HG02884 (cell line): ENCODE data around the gene SDF4.
A peak's percentile ranks its signal among the peaks of the same experiment; 100 is the strongest.

Experiments
- ATAC-seq: cut with Tn5 transposase; IDR thresholded peaks from one replicate; pipeline ENCODE4 v1.9.1; 2021; ENCODE audit warnings: mild to moderate bottlenecking, moderate library complexity; ENCODE audit not compliant: unreplicated experiment

SDF4 gene, protein sequence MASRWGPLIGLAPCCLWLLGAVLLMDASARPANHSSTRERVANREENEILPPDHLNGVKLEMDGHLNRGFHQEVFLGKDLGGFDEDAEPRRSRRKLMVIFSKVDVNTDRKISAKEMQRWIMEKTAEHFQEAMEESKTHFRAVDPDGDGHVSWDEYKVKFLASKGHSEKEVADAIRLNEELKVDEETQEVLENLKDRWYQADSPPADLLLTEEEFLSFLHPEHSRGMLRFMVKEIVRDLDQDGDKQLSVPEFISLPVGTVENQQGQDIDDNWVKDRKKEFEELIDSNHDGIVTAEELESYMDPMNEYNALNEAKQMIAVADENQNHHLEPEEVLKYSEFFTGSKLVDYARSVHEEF

DNA sequence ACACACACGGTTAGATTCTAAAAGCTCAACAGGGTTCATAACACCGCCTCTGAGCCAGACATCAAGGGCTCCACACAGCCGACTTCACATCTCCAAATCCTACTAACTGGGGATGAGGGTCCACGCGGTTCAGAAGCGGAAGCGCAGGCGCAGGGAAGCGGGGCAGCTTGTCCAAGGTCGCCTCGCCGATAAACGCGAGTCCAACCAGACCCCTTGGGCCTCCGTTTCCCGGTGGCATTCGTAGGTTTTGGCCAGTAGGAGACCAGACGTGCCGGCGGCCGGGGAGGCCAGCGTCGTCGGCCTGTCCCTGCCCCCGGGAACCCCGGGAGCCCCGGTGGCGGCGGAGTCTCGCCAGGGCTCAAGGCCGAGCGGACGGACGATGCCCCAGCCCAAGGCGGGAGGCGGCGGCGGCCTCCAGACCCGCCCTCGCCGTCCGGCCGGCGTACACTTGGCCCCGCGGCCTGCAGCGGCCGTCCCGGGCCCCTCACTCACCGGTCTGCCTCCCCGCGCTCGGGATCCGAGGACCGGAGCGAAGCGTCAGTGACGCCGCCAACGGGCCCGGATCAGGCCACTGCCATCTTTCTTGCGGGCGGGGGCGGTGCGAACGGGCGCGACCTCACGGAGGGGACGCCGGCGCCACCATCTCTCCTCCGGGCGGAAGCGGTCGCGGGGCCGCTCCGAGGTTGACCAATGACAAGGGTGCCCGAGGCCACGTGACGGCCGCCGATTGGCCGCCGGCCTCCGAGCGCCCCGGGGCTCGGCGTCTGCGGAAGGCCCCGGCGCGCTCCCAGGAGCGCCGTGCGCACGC lies at the start of gene SDF4:
TSS of gene SDF4 (minus strand) at position 602 of the 808 bp plus-strand sequence. CDS start 3,229 bp downstream, outside the sequence.
- ATAC-seq, result peak; percentile 88

GRCh38 chr1:1280782-1281481 lies 49.1 kb upstream of the SDF4 start:
- no peak for ATAC-seq

GRCh38 chr1:1279028-1279427 lies 47.2 kb upstream of the SDF4 start:
- no peak for ATAC-seq

DNA sequence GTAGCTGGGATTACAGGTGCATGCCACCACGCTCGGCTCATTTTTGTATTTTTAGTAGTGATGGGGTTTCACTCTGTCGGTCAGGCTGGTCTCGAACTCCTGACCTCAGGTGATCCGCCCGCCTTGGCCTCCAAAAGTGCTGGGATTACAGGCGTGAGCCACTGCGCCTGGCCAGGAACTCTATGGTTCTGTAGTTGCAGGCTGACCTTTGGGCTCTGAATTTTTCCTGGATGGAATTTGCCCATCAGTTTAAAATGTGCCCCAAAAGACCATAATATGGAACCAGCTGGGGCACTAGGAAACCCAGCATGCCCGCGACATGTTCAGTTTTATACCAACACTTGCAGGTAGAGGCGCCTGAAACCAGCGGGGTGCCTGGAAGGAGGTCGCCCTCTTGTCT lies 46.8 kb upstream of the SDF4 start:
- no peak for ATAC-seq

DNA sequence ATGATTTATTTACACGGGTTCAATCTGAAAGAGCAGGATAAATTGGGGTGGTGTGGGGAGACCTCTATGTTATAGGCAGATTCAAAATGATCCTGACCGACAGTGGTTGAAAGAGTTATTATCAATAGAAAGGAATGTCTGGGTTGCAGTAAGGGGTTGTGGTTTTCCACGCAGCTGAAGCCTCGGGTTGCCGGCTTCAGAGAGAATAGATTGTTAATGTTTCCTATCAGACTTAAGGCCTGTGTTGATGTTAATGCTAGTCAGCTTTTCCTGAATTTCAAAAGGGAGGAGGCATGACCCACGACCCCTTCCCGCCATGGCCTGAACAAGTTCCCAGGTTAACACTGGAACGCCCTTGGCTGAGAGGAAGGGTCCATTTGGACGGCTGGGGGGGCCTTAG lies 44.0 kb upstream of the SDF4 start:
- ATAC-seq, result no peak

DNA sequence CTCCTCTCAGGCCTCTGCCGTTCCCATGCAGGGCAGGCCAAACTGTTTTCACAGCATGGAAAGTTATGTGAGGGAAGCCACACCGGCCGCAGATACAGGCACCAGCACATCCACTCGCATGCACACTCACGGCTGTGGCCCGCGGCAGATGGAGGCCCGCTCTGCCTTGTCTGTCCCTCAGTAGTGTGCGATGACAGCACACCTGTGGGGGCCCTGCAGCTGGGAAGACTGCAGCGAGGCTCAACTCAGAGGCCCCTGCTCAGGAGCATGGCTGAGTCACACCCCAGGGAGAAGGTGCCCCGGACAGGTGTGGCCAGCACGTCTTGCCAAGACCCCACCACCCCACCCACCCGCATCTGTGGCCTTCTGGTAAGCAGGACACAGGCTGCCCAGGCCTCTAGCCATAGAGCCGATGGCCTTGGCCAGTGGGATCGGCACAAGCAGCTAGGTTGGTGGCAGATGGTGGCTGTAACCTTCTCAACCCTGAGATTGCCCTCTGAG lies 43.2 kb upstream of the SDF4 start:
- no peak for ATAC-seq

DNA sequence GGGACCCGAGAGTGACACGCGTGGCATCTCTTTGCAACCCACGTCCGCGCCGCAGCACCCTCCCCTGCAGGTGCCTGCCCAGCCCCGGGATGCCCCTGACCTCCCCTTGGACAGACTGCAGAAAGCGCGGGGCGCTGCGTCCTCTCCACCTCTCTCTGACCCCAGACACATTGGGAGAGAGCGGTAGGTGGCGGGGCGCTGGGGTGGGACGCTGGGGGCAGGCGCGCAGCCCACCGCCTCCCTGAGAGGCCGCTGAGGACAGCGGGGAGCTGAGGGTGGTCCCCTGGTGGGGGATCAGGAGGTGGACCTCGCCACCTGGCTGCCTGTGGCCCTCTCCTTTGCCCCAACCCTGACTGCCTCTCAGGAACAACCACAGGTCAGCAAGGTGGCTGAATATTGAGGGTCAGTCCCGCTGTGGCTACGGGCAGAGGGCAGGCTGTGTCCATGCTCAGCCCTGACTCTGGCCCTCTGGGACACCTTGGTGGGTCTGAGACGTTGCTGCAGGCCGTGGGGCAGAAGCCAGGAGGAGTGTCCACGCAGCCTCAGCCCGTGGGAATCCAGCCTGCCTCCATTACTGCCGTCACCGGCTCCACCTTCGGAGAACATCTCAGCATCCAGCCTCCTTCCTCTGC lies 42.6 kb upstream of the SDF4 start:
- ATAC-seq, result no peak

DNA sequence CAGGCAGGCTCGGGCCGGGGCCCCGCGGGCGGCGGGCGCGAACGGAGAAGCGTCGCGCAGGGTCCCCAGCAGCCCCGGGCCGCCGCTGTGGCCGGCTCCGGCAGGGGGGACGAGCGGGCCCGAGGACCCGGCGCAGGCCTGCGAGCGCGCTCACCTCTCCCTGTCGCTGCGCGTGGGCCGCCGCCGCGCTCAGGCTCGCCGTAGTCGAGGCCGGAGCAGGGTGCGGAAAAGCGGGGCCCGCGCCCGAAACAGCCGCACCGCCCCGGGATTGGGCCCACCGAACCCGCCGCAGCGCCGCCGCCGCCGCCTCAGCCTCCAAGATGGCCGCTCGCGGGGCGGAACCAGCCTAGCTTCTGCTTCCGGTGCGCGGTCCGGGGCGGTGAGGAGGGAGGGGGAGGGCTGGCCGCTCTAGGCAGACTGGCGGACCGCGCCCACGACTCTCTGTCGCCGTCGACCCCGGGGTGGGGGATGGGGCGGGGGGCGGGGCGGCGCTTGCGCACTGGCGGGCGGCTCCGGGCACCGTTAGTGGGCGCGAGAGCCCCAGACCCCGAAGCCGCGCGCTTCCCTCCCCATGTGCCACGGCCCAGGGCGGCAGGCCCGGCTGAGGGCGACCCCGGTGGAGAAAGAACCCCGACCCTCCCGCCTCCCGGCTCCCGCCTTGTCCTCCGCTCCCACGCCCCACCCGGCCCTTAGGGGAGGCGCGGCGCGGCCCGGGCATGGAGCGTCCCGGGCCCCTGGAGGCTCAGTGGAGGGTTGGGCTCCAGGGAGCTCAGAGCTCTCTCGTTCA lies 41.9 kb upstream of the SDF4 start, which contains the start of gene UBE2J2:
TSS of gene UBE2J2 (minus strand) at position 343 of the 787 bp plus-strand sequence. CDS start 5,862 bp downstream, outside the sequence.
- ATAC-seq, result peak; percentile 73

GRCh38 chr1:1273209-1273511 lies 41.4 kb upstream of the SDF4 start:
- ATAC-seq, result no peak

DNA sequence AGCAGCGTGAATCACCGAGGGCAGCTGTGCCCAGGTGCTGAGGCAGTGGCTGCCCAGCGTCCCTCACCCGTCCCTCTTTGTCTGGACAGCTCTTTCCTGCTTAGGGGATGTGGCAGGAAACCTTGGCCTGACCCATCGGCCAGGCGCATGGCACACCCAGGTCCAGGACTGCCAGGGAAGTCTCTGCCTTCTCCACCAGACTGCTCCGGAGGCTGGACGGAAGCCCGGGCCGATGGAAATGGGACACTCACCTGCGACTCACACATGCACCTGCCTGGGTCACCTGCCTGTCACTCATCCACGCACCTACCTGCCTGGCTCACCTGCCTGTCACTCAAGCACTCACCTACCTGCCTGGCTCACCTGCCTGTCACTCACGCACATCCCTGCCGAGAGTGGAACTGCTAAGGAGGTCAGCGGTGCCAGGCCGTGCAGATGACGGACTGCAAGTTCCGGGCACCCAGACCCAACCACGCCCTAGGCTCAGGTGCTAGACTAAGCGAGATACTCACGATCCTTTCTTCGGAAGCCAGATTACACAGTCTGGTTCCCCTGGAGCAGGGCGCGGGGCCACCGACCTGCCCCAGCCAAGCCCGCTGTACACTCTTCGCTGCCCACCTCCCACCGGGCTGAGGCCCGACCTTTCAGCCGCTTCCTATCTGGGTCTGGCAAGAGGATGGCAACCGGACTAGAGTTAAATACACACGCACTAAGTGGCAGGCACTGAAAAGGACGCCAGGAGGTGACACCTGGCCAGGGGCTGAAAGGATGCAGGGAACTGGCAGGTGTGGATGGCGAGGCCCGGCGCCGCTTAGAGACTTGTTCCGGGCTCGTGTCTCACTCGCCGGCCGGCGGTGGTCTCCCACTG lies 40.8 kb upstream of the SDF4 start:
- ATAC-seq, result no peak

GRCh38 chr1:1270813-1271212 lies 39.0 kb upstream of the SDF4 start:
- no peak for ATAC-seq

DNA sequence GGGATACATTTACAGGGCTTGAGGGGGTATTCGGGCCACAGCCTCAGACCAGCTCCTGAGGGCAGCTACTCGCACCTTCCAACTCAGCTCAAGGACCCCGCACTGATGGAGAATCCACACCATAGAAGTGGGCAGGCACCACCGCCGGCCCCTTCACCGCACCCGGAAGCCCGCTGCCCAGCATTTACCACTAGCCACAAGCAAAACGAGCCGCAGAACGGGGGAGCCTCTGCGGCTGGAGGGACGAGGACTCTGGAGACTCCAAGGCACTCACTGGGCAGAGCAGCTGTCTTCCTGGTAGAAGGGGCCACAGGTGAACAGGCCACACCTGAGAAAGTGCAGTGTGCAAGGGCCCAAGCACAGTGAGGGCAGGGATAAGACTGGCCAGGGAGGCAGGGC lies 36.5 kb upstream of the SDF4 start:
- ATAC-seq, result no peak

- ATAC-seq, result no peak
These were observed 35.9 kb upstream of the SDF4 start for GRCh38 chr1:1267488-1268283.

DNA sequence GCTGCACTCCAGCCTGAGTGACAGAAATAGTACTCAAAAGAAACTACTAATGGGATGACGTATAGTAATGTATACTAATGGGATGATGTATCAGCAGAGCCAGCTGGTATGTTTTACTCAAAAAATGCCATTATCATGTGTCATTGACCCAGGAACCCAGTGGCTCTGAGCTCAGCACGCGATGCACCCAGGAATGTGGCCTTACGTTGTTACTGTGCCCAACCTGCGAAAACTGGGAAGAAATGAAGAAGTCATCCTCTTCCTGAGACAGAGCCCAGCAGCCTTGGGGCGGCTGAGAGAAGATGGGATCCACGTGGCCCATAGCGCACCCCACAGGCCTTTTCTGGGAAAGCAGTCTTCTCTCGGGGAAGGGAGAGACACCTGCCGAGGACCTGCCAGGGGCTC lies 33.1 kb upstream of the SDF4 start:
- no peak for ATAC-seq

- ATAC-seq, result no peak
These were observed 32.2 kb upstream of the SDF4 start for GRCh38 chr1:1264026-1264425.

DNA sequence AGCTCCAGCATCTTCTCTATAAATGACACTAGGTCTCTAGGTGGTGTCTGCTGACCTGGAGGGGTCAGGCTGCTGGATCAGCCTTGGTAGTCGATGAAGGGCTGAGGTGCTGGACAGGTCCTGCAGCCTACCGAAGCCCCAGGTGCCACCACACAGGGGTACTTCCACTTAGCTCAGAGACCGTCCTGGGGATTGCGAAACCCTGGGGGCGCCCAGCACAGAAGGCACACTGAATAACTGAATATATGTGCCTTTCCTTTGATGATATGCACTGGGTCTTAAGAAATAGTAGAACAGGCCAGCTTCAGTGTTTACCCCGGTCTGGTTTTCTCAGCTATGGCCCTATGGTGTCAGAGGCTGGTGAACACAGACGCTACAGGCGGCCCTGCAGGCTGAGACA lies 31.0 kb upstream of the SDF4 start:
- ATAC-seq, result no peak

- ATAC-seq, result no peak
These were observed 30.3 kb upstream of the SDF4 start for GRCh38 chr1:1262071-1262470.

DNA sequence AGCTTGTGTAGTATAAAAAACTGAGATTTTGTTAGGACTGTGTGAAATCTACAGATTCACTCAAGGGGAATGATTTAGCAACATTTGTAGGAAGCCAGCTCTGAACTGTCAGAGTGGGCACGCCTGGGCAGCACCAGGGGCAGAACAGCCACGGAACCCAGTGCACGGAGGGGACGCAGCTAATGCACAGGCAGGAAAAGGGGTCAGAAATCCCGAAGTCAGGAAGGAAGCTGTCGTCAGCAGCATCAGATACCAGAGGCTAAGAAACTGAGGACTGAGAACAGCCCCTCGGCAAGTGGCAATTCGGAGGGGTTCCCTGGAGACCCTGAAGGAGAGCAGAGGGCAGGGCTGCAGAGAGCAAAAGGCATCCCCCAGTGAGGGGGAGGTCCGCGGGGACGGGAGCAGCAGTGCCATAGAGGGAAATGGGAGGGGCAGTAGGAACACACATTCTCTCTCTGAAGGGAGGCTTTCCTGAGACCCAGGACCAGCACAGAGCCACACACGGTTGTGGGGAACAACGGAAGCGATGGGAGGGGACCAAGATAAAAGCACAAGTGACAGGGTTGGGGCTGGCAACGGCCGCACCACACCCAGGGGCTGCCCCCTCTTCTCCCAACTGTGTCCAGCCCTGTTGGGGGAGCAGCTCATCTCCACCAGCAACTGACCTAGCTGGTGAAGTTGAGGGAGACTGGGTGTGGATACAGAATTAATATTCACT lies 29.2 kb upstream of the SDF4 start:
- ATAC-seq, result no peak
